GM21526 (cell line): ENCODE data around the gene PCNT.
"Not testable (repeated sequence)": the region's sequence is repeated elsewhere in the genome, so short reads cannot be mapped to it uniquely, and the experiment has no call there.

Experiments used
- ATAC-seq: cut with Tn5 transposase; IDR thresholded peaks from one replicate; pipeline ENCODE4 v1.9.1; 2021; ENCODE audit warnings: moderate library complexity; ENCODE audit not compliant: unreplicated experiment, low FRiP score

PCNT gene

DNA sequence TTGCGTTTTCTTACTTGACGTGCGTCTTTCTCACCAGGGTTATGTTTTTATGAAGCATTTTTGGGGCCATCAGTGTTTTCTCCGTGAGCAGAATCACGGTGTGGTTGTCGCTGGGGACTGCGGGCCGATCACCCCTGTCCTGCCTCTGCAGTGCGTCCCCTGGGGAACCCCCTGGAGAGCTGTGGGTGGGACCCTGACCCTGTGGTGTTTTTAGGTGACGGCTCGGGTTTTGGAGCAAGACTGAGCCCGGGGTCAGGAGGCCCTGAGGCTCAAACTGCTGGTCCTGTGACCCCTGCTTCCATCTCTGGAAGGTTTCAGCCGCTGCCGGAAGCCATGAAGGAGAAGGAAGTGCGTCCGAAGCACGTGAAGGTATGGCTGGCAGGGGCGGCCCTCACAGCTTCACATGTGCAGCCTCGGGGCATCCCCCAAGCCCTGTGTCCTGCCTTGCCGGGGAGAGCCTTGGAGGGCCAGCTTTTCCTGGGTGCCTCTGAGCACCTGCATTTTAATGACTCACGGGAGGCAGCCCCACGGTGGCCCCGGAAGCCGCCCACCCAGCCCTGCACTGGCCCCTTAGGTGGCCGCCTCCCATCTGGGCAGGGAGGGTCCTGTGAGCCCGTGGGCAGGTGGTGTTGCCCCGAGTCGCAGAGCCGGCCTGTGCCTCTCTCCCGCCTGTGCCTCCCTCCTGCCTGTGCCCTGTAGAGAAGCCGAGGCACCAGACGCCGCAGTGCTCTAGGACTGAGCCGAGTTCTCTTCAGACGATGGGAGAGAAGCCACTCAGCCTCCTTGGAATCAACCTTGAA, 98.0 kb downstream of the PCNT start:
- ATAC-seq = no peak

DNA sequence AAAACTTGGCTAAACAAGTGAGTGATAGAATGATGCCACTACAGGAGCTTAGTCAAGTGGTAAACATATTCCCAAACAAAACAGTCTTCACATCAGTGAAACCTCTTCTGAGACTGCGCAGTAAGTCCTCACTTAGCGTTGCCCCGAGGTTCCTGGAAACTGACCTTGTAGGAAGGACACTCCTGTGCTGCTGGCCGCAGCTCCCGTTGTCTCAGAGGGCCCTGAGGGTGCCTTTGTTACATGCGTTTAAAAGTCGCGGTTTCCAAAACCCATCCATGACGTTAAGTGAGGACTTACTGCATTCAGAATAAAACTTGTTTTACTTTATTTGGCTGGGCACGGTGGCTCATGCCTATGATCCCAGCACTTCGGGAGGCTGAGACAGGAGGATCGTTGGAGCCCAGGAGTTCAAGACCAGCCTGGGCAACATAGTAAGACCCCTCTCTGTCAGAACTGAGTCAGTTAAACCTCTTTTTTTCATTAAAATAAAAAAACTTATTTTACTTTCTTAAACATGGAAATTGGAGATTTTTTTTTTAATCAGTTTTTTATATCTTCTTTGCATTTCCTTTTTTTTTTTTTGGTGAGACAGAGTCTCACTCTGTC, 98.8 kb downstream of the PCNT start:
- ATAC-seq = no peak

DNA sequence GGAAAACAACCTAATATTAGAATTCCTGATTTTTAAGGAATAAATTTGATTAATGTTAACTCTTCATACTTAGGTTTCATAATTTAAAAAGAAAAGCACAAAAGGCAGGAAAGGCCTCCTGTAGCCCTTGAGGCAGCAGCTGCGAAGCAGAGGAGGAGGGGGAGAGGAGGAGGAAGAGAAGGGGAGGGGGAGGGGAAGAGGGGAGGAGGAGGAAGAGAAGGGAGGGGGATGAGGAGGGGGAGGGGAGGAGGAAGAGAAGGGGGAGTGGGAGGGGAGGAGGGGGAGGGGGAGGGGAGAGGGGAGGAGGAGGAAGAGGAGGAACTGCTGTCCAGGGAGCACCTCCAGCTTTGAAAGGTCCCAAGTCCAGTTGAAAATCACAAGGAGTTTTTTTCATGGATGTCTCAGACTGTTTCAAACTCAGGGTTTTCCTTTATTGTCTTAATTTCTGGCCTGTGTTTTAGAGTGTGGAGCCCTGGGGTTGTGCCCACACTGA, 99.6 kb downstream of the PCNT start:
- no peak for ATAC-seq

DNA sequence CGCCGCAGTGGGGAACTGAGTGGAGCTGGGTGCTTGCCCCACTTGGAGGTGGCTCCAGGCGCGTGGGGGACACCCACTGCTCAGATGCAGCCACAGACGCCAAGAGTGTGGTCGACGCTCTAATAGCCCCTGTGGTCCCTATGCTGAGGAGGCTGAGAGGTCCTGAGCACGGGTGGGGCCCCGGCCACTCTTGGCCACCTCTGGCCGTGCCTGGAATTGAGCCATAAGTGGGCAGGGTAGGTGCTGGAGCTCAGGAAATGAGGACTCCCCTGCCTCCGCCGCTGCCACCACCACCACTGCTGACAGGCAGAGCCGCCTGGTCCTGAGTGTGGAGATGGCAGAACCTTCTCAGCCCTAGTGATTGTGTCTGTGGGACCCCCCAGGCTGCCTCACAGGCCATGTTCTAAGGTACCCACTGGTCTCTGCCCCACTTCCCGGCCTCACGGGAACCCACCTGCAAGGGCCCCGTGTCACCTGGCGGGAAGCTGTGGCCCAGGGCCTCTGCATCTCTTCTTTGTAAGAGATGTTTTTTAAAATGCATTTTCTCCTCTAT, 100.2 kb downstream of the PCNT start:
- no peak for ATAC-seq

DNA sequence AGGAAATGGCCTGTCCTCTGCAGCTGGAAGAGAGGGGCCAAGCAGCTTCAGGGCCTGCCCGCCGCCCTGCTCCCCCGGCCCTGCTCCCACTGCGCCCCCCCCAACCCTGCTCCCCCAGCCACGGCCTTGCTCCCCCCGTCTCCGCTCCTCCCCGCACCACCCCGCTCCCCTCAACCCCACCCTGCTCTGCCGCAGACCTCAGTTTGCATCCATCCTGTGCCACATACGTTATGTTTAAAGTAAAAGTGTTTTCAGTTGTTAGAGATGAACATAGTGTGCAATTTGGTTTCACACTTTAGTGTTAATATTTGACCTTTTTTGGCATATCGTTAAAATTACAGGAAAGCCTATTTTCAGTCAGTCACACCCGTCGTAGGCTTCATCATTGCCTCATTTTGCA, 100.7 kb downstream of the PCNT start:
- ATAC-seq = no peak

DNA sequence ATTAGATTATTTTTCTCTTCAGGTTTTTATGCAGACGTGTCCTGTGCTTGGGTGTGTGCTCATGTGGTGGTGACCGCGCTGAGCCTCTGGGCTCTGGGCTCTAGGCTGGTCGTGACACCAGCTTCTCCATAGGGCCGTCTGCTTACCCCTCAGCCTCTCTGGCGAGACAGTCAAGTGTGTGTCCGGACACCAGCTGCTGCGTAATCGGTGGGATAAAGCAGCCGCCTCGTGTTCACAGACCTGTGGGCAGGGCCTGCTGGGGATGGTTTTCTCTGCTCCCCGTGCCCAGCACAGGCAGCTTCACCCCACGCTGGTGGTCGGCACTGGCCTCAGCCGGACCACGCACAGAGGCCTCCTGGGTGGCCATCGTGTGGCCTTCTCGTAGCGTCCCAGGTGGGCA, 101.1 kb downstream of the PCNT start:
- no peak for ATAC-seq

DNA sequence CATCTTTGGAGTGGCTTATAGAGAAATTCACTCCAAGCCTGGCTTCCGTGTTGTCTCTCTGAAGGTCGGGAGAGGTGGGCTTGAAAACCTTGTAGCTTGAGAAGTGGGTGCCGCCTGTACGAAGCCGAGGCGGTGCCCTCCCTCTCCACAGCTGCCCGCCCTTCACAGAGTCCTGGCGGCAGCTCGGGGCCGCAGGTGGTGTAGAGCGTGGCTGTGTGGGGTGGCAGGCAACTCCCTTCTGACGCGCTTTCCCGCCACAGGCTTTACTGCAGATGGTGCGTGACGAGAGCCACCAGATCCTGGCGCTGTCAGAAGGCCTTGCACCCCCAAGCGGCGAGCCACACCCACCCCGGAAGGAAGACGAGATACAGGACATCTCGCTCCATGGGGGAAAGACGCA, 101.6 kb downstream of the PCNT start:
- no peak for ATAC-seq

DNA sequence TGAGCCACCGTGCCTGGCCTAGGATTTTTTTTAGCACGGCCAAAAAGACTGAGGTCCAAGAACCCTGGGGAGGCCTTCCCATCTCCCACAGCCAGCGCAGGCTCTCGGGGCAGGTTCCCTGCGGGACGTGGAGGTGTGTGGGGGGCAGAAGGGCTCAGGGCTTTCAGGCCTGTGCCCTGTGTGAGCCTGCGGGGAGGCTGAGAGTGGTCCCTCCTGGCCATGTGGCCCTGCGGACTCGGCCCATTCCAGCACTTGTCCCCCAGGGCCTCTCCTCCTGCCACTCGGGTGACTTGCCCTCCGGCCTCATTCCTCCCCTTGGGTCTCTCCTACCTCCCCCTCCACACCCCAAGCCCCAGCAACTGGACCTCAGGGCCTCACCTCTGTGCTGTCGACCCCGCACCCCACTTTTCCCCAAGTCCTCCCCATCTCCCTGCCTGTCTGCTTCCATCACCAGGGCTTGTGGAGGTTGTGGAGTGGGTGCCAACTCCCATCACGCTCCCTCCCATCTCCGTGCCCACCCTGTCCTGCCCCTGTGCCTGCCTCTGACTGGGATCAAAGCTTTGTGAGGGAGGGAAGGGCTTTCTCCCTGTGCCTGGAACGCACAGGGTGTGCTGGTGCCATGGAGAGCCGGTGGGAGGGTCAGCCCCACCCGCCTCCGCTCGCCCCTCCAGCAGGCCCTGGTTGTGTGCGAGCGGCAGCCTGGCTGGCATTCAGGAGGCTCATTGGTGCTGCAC, 102.5 kb downstream of the PCNT start:
- ATAC-seq = no peak

DNA sequence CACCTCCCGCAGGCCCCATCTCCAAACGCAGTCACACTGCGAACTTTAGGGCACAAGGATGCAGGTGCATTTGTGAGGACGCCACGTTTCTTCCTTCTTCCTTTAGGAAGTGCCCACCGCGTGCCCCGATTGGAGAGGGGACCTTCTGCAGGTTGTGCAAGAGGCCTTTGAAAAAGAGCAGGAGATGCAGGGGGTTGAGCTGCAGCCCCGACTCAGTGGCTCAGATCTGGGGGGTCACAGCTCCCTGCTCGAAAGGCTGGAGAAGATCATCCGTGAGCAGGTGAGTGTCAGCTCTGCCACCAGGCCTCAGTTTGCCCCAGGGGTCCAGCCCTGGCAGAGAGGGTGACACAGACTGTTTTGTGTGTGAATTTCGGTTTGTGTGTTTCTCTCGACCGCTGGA, 103.6 kb downstream of the PCNT start:
- no peak for ATAC-seq

DNA sequence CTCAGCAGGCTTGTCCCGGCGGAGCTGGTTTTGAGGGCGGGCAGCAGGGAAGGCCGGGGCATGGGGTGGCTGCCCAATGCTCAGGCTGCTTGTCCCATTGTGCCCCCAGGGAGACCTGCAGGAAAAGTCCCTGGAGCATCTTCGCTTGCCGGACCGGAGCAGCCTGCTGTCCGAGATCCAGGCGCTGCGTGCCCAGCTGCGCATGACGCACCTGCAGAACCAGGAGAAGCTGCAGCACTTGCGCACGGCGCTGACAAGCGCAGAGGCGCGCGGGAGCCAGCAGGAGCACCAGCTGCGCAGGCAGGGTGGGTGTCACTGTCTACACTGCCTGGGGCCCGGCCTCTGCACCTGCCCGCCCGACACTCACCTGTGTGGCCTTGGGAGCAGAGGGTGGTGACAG, 104.3 kb downstream of the PCNT start:
- no peak for ATAC-seq

DNA sequence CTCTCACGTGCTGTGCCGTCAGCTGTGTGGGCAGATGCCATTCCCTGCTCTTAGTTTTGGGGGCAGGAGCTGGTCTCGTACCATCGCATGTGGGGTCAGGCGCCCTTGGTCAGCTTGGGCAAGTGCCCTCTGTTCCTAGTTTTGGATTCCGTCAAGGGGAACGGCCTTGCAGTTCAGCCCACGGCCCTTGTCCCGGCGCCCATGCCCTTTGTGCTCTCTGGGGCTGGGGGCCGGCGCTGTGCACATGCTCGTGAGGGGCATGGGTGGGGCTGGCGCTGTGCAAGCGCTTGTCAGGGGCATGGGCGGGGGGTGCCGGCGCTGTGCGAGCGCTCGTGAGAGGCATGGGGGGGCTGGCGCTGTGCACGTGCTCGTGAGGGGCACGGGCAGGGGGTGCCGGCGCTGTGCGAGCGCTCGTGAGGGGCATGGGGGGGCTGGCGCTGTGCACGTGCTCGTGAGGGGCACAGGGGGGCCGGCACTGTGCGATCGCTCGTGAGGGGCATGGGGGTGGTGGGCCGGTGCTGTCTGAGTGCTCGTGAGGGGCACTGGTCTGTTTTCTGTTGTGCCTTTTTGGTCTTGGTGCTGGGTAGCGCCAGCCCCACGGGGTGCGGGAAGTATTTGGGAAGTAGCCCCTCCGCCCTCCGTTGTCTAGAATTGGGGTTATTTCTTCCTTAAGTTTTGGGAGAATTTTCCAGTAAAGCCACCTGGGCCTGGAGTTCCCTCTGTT, 105.2 kb downstream of the PCNT start:
- ATAC-seq = no peak

DNA sequence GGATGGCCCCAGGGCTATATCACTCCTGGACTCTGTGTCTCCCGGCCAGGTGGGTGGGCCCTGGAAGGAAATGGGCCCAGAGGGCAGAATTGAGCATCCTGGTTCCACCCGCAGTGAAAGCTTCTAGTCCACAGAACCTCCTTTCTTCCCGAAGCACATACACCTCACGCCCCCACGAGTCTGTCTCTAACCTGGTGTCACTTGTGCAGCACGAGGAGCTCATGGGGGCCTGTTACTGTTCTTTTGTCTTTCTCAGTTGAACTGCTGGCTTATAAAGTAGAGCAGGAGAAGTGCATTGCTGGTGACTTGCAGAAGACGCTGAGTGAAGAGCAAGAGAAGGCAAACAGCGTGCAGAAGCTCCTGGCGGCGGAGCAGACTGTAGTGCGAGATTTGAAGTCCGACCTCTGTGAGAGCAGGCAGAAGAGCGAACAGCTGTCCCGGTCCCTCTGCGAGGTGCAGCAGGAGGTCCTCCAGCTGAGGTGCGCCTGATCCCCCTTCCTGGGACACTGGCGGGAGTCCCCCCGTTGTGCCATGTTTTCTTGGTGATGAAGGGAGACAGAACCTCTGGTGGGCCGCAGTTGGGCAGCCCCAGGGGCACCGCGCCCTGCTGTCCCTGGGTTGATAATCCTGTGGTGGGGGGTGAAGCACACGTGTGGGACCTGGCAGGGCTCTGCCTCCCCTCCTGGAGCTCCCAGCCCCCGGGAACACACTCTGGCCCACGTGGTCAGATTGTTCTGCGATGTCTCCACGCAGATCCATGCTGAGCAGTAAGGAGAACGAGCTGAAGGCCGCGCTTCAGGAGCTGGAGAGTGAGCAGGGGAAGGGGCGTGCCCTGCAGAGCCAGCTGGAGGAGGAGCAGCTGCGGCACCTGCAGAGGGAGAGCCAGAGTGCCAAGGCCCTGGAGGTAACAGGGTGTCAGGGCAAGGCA, 106.1 kb downstream of the PCNT start:
- ATAC-seq = no peak

DNA sequence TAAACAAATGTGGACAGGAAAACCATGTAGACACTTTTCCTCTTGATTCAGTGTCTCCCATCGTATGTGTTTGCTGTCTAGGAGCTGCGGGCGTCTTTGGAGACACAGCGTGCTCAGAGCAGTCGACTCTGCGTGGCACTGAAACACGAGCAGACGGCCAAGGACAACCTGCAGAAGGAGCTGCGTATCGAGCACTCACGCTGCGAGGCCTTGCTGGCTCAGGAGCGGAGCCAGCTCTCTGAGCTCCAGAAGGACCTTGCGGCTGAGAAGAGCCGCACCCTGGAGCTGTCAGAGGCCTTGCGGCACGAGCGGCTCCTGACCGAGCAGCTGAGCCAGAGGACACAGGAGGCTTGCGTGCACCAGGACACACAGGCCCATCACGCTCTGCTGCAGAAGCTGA, 107.5 kb downstream of the PCNT start:
- ATAC-seq = no peak

DNA sequence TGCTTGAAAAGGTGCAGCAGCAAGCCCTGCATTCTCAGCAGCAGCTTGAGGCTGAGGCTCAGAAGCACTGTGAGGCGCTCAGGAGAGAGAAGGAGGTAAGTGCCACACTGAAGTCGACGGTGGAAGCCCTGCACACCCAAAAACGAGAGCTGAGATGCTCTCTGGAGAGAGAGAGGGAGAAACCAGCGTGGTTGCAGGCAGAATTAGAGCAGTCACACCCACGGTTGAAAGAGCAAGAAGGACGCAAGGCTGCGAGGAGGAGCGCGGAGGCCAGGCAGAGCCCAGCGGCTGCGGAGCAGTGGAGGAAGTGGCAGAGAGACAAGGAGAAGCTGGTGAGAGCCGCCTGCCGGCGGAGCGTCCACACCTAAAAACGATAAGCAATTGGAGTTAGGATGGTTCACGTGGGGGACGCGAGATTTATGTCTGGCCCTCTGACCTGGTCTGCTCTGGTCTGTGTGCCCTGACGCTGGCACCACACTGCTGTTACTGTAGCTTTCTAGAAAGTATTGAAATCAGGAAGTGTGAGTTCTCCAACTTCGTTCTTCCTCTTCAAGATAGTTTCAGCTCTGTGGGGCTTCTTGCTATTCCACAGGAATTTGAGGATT, 108.0 kb downstream of the PCNT start:
- ATAC-seq = no peak

DNA sequence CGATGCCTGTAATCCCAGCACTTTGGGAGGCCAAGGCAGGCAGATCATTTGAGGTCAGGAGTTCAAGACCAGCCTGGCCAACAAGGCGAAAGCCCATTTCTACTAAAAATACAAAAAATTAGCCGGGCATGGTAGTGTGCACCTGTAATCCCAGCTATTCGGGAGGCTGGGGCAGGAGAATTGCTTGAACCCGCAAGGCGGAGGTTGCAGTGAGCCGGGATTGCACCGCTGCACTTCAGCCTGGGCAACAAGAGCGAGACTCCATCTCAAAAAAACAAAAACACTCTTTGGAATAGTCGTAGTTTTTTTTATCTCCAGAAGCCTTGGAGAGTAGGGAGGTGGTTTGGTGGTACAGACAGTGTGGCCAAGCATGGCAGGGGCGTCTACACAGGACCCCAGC, 109.2 kb downstream of the PCNT start:
- ATAC-seq = not testable (repeated sequence)

DNA sequence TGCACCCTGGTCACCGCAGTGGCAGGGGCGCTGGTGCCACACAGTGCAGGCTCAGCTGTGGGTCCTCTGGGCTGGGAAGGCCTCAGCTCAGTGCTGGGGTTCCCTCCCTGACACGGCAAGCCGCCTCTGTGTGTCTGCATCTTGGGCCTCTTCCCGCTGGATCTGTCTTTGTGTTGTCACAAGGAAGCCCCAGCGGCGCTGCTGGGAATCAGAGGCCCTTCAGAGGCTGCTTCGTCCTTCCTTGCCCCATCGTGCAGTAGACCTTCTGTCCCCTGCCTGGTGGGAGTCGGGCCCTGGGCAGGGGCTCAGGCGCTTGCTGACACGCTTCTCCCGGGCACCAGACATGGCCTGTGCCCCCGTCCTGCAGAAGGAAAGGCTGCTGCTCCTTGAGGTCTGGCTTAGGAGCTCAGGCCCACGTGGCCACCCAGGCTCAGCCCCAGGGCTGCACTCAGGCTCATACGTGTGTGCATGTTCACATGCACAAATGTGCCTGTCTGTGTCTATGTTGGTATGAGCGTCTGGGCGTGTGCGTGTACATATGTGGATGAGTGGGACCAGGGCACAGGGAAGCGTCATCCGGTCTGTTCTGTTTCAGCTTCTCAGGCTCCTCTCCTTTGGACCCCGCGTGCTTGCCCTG, 110.5 kb downstream of the PCNT start:
- no peak for ATAC-seq

DNA sequence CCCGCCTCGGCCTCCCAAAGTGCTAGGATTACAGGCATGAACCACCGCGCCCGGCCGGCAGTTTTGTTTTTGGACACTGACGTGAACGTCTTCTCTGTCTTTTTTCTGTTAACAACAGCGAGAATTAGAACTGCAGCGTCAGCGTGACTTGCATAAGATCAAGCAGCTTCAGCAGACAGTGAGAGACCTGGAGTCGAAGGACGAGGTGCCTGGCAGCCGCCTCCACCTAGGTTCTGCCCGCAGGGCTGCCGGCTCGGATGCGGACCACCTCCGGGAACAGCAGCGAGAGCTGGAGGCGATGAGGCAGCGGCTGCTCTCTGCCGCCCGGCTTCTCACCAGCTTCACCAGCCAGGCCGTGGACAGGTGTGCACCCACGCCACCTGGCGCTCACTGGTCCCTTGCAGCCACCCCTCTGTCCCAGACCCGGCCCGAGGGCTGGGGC, 111.9 kb downstream of the PCNT start:
- no peak for ATAC-seq

DNA sequence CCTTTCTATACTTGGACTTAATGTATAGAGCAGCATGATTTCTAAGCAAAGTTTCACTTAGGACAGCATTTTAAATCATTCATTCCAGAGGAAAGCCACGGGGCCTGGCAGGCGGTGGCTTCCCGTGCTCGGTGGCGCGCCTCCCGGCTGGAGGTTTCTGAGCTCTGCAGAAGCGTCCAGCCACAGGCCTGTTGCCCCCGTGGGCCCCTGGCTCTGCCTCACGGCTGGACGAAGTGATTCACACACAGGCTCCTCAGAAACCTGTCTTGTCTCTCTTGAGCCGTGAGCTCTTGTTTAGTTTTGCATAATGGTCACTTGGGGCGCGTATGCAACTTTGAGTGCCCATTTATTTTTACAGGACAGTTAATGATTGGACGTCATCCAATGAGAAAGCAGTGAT, 112.7 kb downstream of the PCNT start:
- no peak for ATAC-seq

DNA sequence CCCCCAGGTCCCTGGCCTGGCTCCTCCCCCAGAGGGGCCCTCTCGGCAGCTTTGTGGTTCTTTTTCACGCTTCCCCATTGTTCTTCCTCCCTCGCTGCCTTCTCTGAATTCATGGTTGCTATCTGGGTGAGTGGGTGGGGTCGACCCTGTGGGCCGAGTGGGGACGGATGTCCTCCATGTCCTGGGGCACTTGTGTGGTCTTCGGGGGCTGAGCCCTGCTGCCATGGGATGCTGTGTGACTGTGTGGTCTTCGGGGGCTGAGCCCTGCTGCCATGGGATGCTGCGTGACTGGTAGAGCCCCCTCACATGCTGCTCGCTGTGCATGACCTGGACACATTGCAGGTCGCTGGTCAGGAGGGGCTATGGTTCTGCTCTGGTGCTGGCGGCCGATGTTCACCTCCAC, 113.1 kb downstream of the PCNT start:
- no peak for ATAC-seq
